Neuronal stem cell (in vitro differentiated cells): ENCODE results near the gene LEMD2.
"Not testable (repeated sequence)": the region's sequence is repeated elsewhere in the genome, so short reads cannot be mapped to it uniquely, and the experiment has no call there.

Experiments used
- DNase-seq: peaks from one replicate; pipeline ENCODE4 v3.0.0-alpha.2; 2013; ENCODE audit warnings: low spot score
- H2AFZ ChIP-seq: one replicate; pipeline ENCODE4 v1.6.1; 2013; ENCODE audit warnings: mild to moderate bottlenecking, low read length, inconsistent platforms
- H2AK5ac ChIP-seq: 2 replicates; pipeline ENCODE4 v1.6.1; 2013; ENCODE audit warnings: low read depth, mild to moderate bottlenecking, inconsistent platforms, low read length, moderate library complexity, mixed read lengths
- H2BK120ac ChIP-seq: 2 replicates; pipeline ENCODE4 v1.6.1; 2013; ENCODE audit warnings: low read depth, mild to moderate bottlenecking, inconsistent platforms, low read length, moderate library complexity, mixed read lengths
- H2BK12ac ChIP-seq: one replicate; pipeline ENCODE4 v1.6.1; 2013; ENCODE audit warnings: low read length, inconsistent platforms
- H2BK15ac ChIP-seq: 2 replicates; pipeline ENCODE4 v1.6.1; 2013; ENCODE audit warnings: mild to moderate bottlenecking, low read length, inconsistent platforms, mixed read lengths
- H2BK5ac ChIP-seq: one replicate; pipeline ENCODE4 v1.6.1; 2013; ENCODE audit warnings: inconsistent platforms, mild to moderate bottlenecking, low read length, moderate library complexity
- H3K14ac ChIP-seq: one replicate; pipeline ENCODE4 v1.6.1; 2013; ENCODE audit warnings: low read length, inconsistent platforms
- H3K18ac ChIP-seq: 2 replicates; pipeline ENCODE4 v1.6.1; 2013; ENCODE audit warnings: low read length, inconsistent platforms
- H3K23ac ChIP-seq: 2 replicates; pipeline ENCODE4 v1.6.1; 2013; ENCODE audit warnings: low read depth, mild to moderate bottlenecking, mixed read lengths, low read length, inconsistent platforms; ENCODE audit not compliant: poor library complexity
- H3K27ac ChIP-seq: replicated peaks from 3 replicates; pipeline ENCODE4 v1.5.1; 2013; ENCODE audit warnings: low read length, inconsistent platforms
- H3K27me3 ChIP-seq, 3 experiments: 2 replicates each; pipeline ENCODE4 v1.6.1; 2013; ENCODE audit warnings: low read length in 3 of 3, mild to moderate bottlenecking in 2 of 3, inconsistent platforms in 1 of 3, low read depth in 1 of 3, mixed read lengths in 1 of 3, moderate library complexity in 1 of 3; ENCODE audit not compliant: control insufficient read depth in 3 of 3, insufficient read depth in 3 of 3
- H3K36me3 ChIP-seq, 2 donors: replicated peaks in 1 of 2; 2 replicates each; pipeline ENCODE4 v1.6.1; 2013; ENCODE audit warnings: low read length in 2 of 2; ENCODE audit not compliant: control insufficient read depth in 2 of 2, insufficient read depth in 2 of 2
- H3K4ac ChIP-seq: 2 replicates; pipeline ENCODE4 v1.6.1; 2013; ENCODE audit warnings: inconsistent platforms, mild to moderate bottlenecking, low read length, moderate library complexity
- H3K4me1 ChIP-seq, 2 donors: 1 replicate in 1 of 2; 2 replicates in 1 of 2; pipeline ENCODE4 v1.6.1; 2013; ENCODE audit warnings: low read length in 2 of 2, low read depth in 1 of 2; ENCODE audit not compliant: control insufficient read depth in 2 of 2, insufficient read depth in 1 of 2
- H3K4me2 ChIP-seq: one replicate; pipeline ENCODE4 v1.6.1; 2013; ENCODE audit warnings: mild to moderate bottlenecking, low read length, inconsistent platforms; ENCODE audit not compliant: insufficient read depth, poor library complexity, severe bottlenecking
- H3K4me3 ChIP-seq, 2 donors: 2 replicates each; pipeline ENCODE4 v1.5.1; 2013; ENCODE audit warnings: low read length in 2 of 2, mild to moderate bottlenecking in 2 of 2, inconsistent platforms in 1 of 2, moderate library complexity in 1 of 2
- H3K79me1 ChIP-seq: one replicate; pipeline ENCODE4 v1.6.1; 2013; ENCODE audit warnings: low read depth, mild to moderate bottlenecking, inconsistent platforms, low read length, moderate library complexity
- H3K9ac ChIP-seq: one replicate; pipeline ENCODE4 v1.6.1; 2013; ENCODE audit warnings: mild to moderate bottlenecking, low read depth, low read length, inconsistent platforms; ENCODE audit not compliant: poor library complexity
- H3K9me3 ChIP-seq, 2 donors: replicated peaks in 1 of 2; 2 replicates each; pipeline versions ENCODE3 to v1.6.1; 2013; ENCODE audit warnings: low read length in 2 of 2, mild to moderate bottlenecking in 2 of 2, inconsistent platforms in 1 of 2, low read depth in 1 of 2, mixed read lengths in 1 of 2, moderate library complexity in 1 of 2; ENCODE audit not compliant: control insufficient read depth in 2 of 2, insufficient read depth in 1 of 2
- H4K8ac ChIP-seq: one replicate; pipeline ENCODE4 v1.6.1; 2013; ENCODE audit warnings: low read depth, mild to moderate bottlenecking, inconsistent platforms, low read length, moderate library complexity
- H4K91ac ChIP-seq: one replicate; pipeline ENCODE4 v1.6.1; 2013; ENCODE audit warnings: low read length, low read depth, mild to moderate bottlenecking, inconsistent platforms; ENCODE audit not compliant: poor library complexity
- WGBS, 2 donors: extraction: QIAGEN DNeasy Blood & Tissue Kit; methylation state at CpG; one replicate each; pipeline ENCODE4 v1.1.7; 2013; ENCODE audit warnings: missing lambda C conversion rate in 2 of 2, mixed read lengths in 1 of 2; ENCODE audit not compliant: insufficient read length in 2 of 2, insufficient replicate concordance in 1 of 2; ENCODE audit errors: extremely low coverage in 2 of 2; 5-methylcytosine and 5-hydroxymethylcytosine counted together

LEMD2 gene

DNA sequence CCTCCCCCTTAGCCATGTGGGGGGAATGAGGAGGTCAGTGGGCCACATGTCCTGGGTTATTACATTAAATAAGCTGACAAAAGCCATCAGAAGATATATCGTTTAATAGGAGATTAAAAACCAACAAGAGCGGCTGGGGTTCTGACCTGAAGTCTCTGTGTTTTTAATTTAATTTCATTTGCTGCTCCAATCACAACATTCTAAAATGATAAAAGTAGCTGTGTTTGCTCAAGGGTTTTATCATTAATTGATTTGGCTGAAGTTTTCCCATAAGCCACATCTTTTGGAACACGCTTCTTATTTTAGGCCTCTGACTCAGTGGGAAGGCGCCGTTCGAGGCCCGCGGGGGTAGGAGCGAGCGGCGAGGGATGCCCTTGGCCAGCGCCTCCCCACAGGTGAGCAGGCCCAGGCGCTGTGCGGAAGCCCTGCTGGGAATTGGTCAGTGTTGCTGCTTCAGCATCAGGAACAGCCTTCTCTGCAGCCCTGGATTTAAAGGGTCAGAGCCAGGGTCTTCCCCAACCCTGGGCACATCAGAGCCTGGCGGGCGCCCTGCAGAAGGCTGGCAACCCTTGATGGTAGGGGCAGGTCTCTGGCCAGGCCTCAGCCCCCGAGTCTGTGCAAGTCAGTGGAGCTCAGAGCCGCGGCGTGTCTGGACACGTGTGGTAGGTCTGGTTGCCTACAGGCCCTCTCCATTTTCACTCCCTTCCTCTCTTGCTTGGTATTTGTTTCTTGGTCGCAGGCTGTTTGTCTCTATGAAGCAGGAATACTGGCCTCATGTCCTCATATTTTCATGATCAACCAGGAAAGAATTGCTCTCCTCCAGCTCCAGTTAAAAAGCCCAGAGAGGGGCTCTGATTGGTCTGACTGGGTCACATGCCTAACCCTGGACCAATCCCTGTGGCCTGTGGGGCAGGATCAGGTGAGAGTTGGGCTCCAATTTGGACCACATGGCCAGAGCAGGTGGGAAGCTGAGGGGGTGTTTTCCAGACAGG, 45.8 kb upstream of the LEMD2 start:
- H4K8ac ChIP-seq = no peak overlapping the region
- DNase-seq = no peak
- H3K4me2 ChIP-seq = no peak overlapping the region
- H3K27ac ChIP-seq = no peak overlapping the region
- H3K79me1 ChIP-seq = no peaks in the 10 kb centered on the region
- peaks cover 5 to 10% of the 10 kb centered on the region in 2 donors for H3K9me3 ChIP-seq
- H3K36me3 ChIP-seq = no peaks in the 10 kb centered on the region
- H3K23ac ChIP-seq = peak overlapping the region; percentile 25
- H3K4me3 ChIP-seq = no peak overlapping the region
- no peak overlapping the region for H2BK5ac ChIP-seq
- H2AK5ac ChIP-seq = no peak overlapping the region
- H3K4me1 ChIP-seq = peaks cover 4 to 18% of the 10 kb centered on the region in 2 donors
- WGBS, 2 donors = no CpG with 5 or more reads among the region's 22 CpGs
- H3K18ac ChIP-seq = peak overlapping the region; percentile 57
- no peak overlapping the region for H2BK120ac ChIP-seq
- H2AFZ ChIP-seq = no peak overlapping the region
- no peak overlapping the region for H3K9ac ChIP-seq
- H2BK12ac ChIP-seq = no peak overlapping the region
- H3K14ac ChIP-seq = no peak overlapping the region
- H3K4ac ChIP-seq = peak overlapping the region; percentile 66
- H2BK15ac ChIP-seq = peak overlapping the region; percentile 83
- no peak overlapping the region for H4K91ac ChIP-seq
- H3K27me3 ChIP-seq = peaks cover 0 to 9% (median 0%) of the 10 kb centered on the region in 3 experiments

DNA sequence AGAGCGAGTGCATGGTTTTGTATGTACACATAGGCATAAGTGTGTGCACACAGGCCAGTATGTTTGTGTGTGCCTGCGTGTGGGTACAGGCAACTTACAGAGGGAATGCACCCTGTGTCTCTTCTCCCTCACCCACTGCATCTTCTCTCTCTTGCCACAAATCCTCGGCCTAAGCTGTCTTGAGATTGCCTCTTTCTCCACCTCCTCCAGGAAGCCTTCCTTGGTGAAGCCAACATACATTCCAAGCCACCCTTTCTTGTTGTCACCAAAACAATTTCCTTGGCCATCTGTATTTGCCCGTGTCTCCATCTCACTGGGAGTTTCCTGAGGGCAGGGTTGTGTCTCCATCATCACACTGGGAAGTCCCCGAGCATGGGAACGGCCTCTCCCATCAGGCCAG, 44.7 kb upstream of the LEMD2 start:
- Histone ChIP-seq H2BK5ac (no peak overlapping the region), H2AK5ac (no peak overlapping the region), H4K91ac (no peak overlapping the region), H3K9ac (no peak overlapping the region), H3K79me1 (no peaks in the 10 kb centered on the region), H3K9me3 (peaks cover 5 to 10% of the 10 kb centered on the region in 2 donors), H3K4ac (no peak overlapping the region), H2BK12ac (no peak overlapping the region), H4K8ac (no peak overlapping the region), H3K27me3 (peaks cover 0 to 17% (median 0%) of the 10 kb centered on the region in 3 experiments), H3K27ac (no peak overlapping the region), H3K4me2 (no peak overlapping the region), H3K4me3 (peak overlapping the region in 1 of 2 donors; percentile 63), H3K18ac (no peak overlapping the region), H3K23ac (no peak overlapping the region), H3K36me3 (no peaks in the 10 kb centered on the region), H3K4me1 (peaks cover 4 to 12% of the 10 kb centered on the region in 2 donors), H2BK15ac (no peak overlapping the region), H2AFZ (no peak overlapping the region), H3K14ac (no peak overlapping the region), H2BK120ac (no peak overlapping the region)
- WGBS, 2 donors = no CpG with 5 or more reads among the region's 6 CpGs
- no peak for DNase-seq

DNA sequence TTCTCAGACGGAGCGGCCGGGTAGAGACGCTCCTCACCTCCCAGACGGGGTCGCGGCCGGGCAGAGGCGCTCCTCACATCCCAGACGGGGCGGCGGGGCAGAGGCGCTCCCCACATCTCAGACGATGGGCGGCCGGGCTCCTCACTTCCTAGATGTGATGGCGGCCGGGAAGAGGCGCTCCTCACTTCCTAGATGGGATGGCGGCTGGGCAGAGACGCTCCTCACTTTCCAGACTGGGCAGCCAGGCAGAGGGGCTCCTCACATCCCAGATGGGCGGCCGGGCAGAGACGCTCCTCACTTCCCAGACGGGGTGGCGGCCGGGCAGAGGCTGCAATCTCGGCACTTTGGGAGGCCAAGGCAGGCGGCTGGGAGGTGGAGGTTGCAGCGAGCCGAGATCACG, 43.9 kb upstream of the LEMD2 start:
- not testable (repeated sequence) for H4K8ac ChIP-seq, H3K4me3 ChIP-seq, H3K79me1 ChIP-seq, H3K18ac ChIP-seq, DNase-seq, H2AK5ac ChIP-seq, H3K27ac ChIP-seq, H2BK12ac ChIP-seq, H3K23ac ChIP-seq, H3K4me2 ChIP-seq, H3K9ac ChIP-seq, H2BK120ac ChIP-seq, H2AFZ ChIP-seq, H3K4ac ChIP-seq, H2BK15ac ChIP-seq, H3K14ac ChIP-seq, H4K91ac ChIP-seq, H3K36me3 ChIP-seq, H3K4me1 ChIP-seq, H2BK5ac ChIP-seq
- H3K9me3 ChIP-seq = peaks cover 5 to 10% of the 10 kb centered on the region in 2 donors
- peaks cover 0 to 23% (median 0%) of the 10 kb centered on the region in 3 experiments for H3K27me3 ChIP-seq
- WGBS, 2 donors = no CpG with 5 or more reads among the region's 32 CpGs

DNA sequence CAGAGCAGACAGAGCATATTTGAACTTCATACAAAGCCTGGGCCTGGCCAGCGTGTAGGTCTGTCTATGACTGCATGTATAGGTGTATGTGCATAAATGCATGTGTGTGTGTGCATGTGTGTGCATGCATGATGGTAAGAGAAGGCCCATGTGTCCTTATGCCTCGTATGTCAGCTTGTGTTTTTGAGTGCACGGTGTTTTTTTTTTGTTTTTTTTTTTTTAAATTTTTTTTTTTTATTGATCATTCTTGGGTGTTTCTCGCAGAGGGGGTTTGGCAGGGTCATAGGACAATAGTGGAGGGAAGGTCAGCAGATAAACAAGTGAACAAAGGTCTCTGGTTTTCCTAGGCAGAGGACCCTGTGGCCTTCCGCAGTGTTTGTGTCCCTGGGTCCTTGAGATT, 42.8 kb upstream of the LEMD2 start:
- Histone ChIP-seq H3K27me3 (peaks cover 0 to 25% (median 0%) of the 10 kb centered on the region in 3 experiments), H3K4me1 (peaks cover 0 to 11% of the 10 kb centered on the region in 2 donors)
- not testable (repeated sequence) for H3K4me2 ChIP-seq, H3K14ac ChIP-seq, H3K23ac ChIP-seq, H4K8ac ChIP-seq, H3K36me3 ChIP-seq, H3K18ac ChIP-seq, DNase-seq, H3K4me3 ChIP-seq, H2AK5ac ChIP-seq, H3K9me3 ChIP-seq, H2AFZ ChIP-seq, H3K79me1 ChIP-seq, H3K27ac ChIP-seq, H2BK5ac ChIP-seq, H2BK120ac ChIP-seq, H3K4ac ChIP-seq, H2BK15ac ChIP-seq, H4K91ac ChIP-seq, H2BK12ac ChIP-seq, H3K9ac ChIP-seq
- WGBS, 2 donors = no CpG with 5 or more reads among the region's 5 CpGs
